Keratinocyte (primary cell): ENCODE results near the gene TEX48.

Experiments used
- EZH2 ChIP-seq: IDR thresholded peaks from one replicate; pipeline ENCODE4 v1.6.1; 2012; ENCODE audit warnings: inconsistent platforms, mild to moderate bottlenecking, low read length, moderate library complexity
- TF ChIP-seq, protein P1 (sequence below), 3 experiments: IDR thresholded peaks in 1 of 3; conservative IDR thresholded peaks in 1 of 3; optimal IDR thresholded peaks in 1 of 3; 2 replicates in 2 of 3; 3 replicates in 1 of 3; pipeline versions ENCODE3 to v1.5.1; 2011; ENCODE audit warnings: low read length in 3 of 3, mild to moderate bottlenecking in 3 of 3, moderate library complexity in 2 of 3, control low read depth in 1 of 3, inconsistent platforms in 1 of 3; ENCODE audit not compliant: insufficient read depth in 2 of 3; ENCODE audit errors: extremely low read depth in 1 of 3

DNA sequence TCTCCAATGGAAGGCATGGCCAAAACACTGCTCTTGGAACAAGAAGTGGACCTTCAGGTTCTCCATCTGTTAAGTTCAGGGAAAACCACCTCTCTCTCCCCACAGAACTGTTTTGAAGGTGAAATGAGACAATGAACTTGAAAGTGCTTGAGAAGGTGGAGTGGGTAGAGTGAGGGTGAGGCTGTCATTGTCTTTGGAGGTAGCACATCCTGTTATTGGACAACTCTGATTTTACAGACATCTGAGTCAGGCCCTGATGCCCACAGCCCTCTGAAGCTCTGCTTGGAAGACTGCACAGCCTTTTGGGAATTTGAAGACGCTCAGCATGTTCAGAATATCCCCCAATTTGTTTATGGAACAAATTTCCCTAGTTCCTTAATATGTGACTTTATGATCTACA, 27.6 kb upstream of the TEX48 start:
- no peak for TF ChIP-seq EZH2
- TF ChIP-seq, protein P1, sequence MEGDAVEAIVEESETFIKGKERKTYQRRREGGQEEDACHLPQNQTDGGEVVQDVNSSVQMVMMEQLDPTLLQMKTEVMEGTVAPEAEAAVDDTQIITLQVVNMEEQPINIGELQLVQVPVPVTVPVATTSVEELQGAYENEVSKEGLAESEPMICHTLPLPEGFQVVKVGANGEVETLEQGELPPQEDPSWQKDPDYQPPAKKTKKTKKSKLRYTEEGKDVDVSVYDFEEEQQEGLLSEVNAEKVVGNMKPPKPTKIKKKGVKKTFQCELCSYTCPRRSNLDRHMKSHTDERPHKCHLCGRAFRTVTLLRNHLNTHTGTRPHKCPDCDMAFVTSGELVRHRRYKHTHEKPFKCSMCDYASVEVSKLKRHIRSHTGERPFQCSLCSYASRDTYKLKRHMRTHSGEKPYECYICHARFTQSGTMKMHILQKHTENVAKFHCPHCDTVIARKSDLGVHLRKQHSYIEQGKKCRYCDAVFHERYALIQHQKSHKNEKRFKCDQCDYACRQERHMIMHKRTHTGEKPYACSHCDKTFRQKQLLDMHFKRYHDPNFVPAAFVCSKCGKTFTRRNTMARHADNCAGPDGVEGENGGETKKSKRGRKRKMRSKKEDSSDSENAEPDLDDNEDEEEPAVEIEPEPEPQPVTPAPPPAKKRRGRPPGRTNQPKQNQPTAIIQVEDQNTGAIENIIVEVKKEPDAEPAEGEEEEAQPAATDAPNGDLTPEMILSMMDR (optimal IDR thresholded peaks at IDR 0.05 in 1 of 3, IDR thresholded peaks at IDR 0.05 in 1 of 3, conservative IDR thresholded peaks at IDR 0.05 in 1 of 3; ENCODE audit: extremely low read depth in 1 of 3, insufficient read depth in 2 of 3, low read length in 3 of 3) = no peak
